RWPE1 (cell line): Measurements from ENCODE around the gene ZNF519.

Experiments
- CTCF ChIA-PET: fragments of 350-600 bp; sonication (Branson Sonifier 250); formaldehyde crosslinking; extraction: SDS; loops from one replicate; lab custom pipeline; 2021; lab: Yijun Ruan, JAX
- POLR2A ChIA-PET: fragments of 400-600 bp; formaldehyde crosslinking; extraction: SDS; loops from one replicate; lab custom pipeline; 2020; ENCODE audit warnings: antibody characterized with exemption; ENCODE audit not compliant: low non-redundant PET; lab: Yijun Ruan, JAX
- DNase-seq: peaks from one replicate; pipeline ENCODE4 v3.0.0; 2012; ENCODE audit warnings: low spot score
- H3K27ac ChIP-seq: fragments of 450-650 bp; 2 replicates; pipeline ENCODE4 v1.5.1; 2017
- CTCF ChIP-seq: fragments of 450-650 bp; conservative IDR thresholded peaks from 2 replicates; pipeline ENCODE4 v1.5.1; 2017; ENCODE audit warnings: low read depth, mild to moderate bottlenecking

ZNF519 gene

GRCh38 chr18:14104906-14105748 lies 27.1 kb downstream of the ZNF519 start:
- no peak overlapping the region for H3K27ac ChIP-seq
- POLR2A ChIA-PET = no interaction called here
- DNase-seq = no peak
- CTCF ChIA-PET = no interaction called here
- TF ChIP-seq CTCF = no peak

- no peak for TF ChIP-seq CTCF
- CTCF ChIA-PET = no interaction called here
- H3K27ac ChIP-seq = no peak overlapping the region
- POLR2A ChIA-PET = no interaction called here
- no peak for DNase-seq
Observed at GRCh38 chr18:14104201-14104600, 28.0 kb downstream of the ZNF519 start.

GRCh38 chr18:14100503-14101286 lies 31.5 kb downstream of the ZNF519 start:
- TF ChIP-seq CTCF = no peak
- no peak for DNase-seq
- H3K27ac ChIP-seq = no peak overlapping the region
- ChIA-PET POLR2A (no interaction called here), CTCF (interaction anchor here (0.6 kb wide), 1 partner anchor 171 kb away, joined by 3 read pairs; no protein-coding TSS in a partner anchor)

- no peak for TF ChIP-seq CTCF
- ChIA-PET CTCF (no interaction called here), POLR2A (no interaction called here)
- H3K27ac ChIP-seq = no peak overlapping the region
- no peak for DNase-seq
Observed at GRCh38 chr18:14098428-14098827, 33.8 kb downstream of the ZNF519 start.

GRCh38 chr18:14097761-14098160 lies 34.5 kb downstream of the ZNF519 start:
- ChIA-PET CTCF (no interaction called here), POLR2A (no interaction called here)
- no peak for DNase-seq
- H3K27ac ChIP-seq = no peak overlapping the region
- TF ChIP-seq CTCF = no peak

GRCh38 chr18:14093307-14093915 lies 38.8 kb downstream of the ZNF519 start:
- H3K27ac ChIP-seq = no peak overlapping the region
- TF ChIP-seq CTCF = no peak
- DNase-seq = no peak
- ChIA-PET CTCF (interaction anchor here (0.6 kb wide), 1 partner anchor 65 kb away, joined by 3 read pairs; no protein-coding TSS in a partner anchor), POLR2A (no interaction called here)
